PC-9 (cell line): ENCODE data around the gene SHC3.

Experiments used
- EZH2 ChIP-seq: fragments of 200-600 bp; sonication (generic); IDR thresholded peaks from 2 replicates; pipeline ENCODE4 v1.8.0; 2017; ENCODE audit warnings: antibody characterized with exemption, low read depth
- TF ChIP-seq, protein P1 (sequence below): fragments of 200-600 bp; sonication (generic); conservative IDR thresholded peaks from 2 replicates; pipeline ENCODE4 v1.6.1; 2017; ENCODE audit warnings: mixed run types, antibody characterized with exemption, mild to moderate bottlenecking, moderate library complexity

DNA sequence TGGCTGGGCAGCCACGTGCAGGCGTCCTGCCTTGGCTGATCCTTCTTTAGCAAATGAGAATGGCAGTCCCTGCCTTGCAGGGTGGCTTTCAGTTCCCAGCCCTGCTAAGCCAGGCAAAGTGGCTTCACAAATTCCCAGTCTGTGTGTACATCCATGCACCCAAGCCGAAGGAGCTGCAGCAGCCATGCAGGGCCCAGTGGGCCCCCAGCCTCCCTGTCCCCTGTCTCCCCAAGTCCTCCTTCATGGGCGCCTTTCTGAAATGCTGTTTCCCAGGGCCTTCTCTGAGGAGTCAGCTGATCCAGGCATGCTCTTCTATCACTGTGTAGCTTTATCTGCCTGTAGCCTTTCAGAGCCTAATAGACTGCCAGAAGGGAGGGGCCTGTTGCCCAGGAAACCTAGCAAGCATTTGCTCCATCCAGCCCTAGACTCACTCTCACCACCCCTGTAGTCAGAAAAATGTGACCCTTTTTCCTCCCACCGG is 47.4 kb upstream of the SHC3 start:
- TF ChIP-seq, protein P1, sequence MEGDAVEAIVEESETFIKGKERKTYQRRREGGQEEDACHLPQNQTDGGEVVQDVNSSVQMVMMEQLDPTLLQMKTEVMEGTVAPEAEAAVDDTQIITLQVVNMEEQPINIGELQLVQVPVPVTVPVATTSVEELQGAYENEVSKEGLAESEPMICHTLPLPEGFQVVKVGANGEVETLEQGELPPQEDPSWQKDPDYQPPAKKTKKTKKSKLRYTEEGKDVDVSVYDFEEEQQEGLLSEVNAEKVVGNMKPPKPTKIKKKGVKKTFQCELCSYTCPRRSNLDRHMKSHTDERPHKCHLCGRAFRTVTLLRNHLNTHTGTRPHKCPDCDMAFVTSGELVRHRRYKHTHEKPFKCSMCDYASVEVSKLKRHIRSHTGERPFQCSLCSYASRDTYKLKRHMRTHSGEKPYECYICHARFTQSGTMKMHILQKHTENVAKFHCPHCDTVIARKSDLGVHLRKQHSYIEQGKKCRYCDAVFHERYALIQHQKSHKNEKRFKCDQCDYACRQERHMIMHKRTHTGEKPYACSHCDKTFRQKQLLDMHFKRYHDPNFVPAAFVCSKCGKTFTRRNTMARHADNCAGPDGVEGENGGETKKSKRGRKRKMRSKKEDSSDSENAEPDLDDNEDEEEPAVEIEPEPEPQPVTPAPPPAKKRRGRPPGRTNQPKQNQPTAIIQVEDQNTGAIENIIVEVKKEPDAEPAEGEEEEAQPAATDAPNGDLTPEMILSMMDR, result no peak
- no peak for TF ChIP-seq EZH2
